ENCODE data around the gene C12orf42.

GRCh38 chr12:103353913-103354312 is 141.9 kb downstream of the C12orf42 start:
- TF ChIP-seq EZH2 (IDR thresholded peaks at IDR 0.05; ENCODE audit: insufficient read depth, poor library complexity, severe bottlenecking) (no peak), EZH2phosphoT487 (IDR thresholded peaks at IDR 0.05; ENCODE audit: insufficient read depth, low read depth) (no peak)

Data from GM23248 (cell line).